Peyer's patch (tissue), 4 donors: ENCODE results near the gene RAD51B. TPM values are rescaled to one million over a fixed set of nuclear protein-coding genes. Genes with fewer than 3 reads are reported as not detected.

Experiments
- DNase-seq, 3 donors: peaks; one replicate each; pipeline ENCODE4 v3.0.0-alpha.2; 2017 to 2019
- H3K27ac ChIP-seq, 4 donors: fragments of 200-600 bp; sonication (generic); one replicate each; pipeline ENCODE4 v1.5.1; 2016 to 2019
- H3K27me3 ChIP-seq, 2 donors: fragments of 200-600 bp; sonication (generic); one replicate each; pipeline ENCODE4 v1.5.1; 2019
- H3K36me3 ChIP-seq, 3 donors: fragments of 200-600 bp; sonication (generic); one replicate each; pipeline ENCODE4 v1.5.1; 2016 to 2019
- H3K4me1 ChIP-seq, 4 donors: fragments of 200-600 bp; sonication (generic); one replicate each; pipeline ENCODE4 v1.5.1; 2016 to 2019
- H3K4me3 ChIP-seq, 4 donors: fragments of 200-600 bp; sonication (generic); 1 replicate in 3 of 4; 2 replicates in 1 of 4; pipeline ENCODE4 v1.5.1; 2016 to 2019; ENCODE audit warnings: mild to moderate bottlenecking in 1 of 4
- H3K9me3 ChIP-seq, 4 donors: fragments of 200-600 bp; sonication (generic); one replicate each; pipeline ENCODE4 v1.5.1; 2016 to 2019; ENCODE audit warnings: mild to moderate bottlenecking in 1 of 4
- POLR2A ChIP-seq, 2 donors: fragments of 450-650 bp; IDR thresholded peaks; one replicate each; pipeline ENCODE4 v1.5.1; 2017; ENCODE audit warnings: antibody characterized with exemption in 2 of 2, mild to moderate bottlenecking in 2 of 2, moderate library complexity in 2 of 2
- total RNA-seq, 4 donors: library from RNA; depleted of rRNA; stranded (reverse); fragments of >200 nt; gene quantifications; one replicate each; pipeline ENCODE4 v1.1.0, GENCODE V29; 2016
- TF ChIP-seq, protein P1 (sequence below), 6 experiments: fragments of 450-650 bp in 4 of 6; fragments of 200-600 bp in 2 of 6; sonication (generic) in 1 of 6; IDR thresholded peaks; one replicate each; pipeline ENCODE4 v1.5.1; 2017 to 2019; ENCODE audit warnings: antibody characterized with exemption in 6 of 6, mild to moderate bottlenecking in 3 of 6, moderate library complexity in 1 of 6

The RAD51B gene
- total RNA-seq, 4 donors from 2014 or later: 12.6 to 103 (median 33.1) TPM

GRCh38 chr14:68477110-68477455, 657.5 kb downstream of the RAD51B start:
- Histone ChIP-seq H3K27ac (peak overlapping the region; percentile 27 to 80 (median 71)), H3K9me3 (no peaks in the 10 kb centered on the region), H3K27me3 (no peaks in the 10 kb centered on the region), H3K4me1 (peaks cover 0 to 9% (median 2%) of the 10 kb centered on the region in 4 donors), H3K4me3 (no peak overlapping the region), H3K36me3 (no peaks in the 10 kb centered on the region)
- no peak for DNase-seq
- TF ChIP-seq POLR2A (IDR thresholded peaks at IDR 0.05): no peak
- TF ChIP-seq, protein P1, sequence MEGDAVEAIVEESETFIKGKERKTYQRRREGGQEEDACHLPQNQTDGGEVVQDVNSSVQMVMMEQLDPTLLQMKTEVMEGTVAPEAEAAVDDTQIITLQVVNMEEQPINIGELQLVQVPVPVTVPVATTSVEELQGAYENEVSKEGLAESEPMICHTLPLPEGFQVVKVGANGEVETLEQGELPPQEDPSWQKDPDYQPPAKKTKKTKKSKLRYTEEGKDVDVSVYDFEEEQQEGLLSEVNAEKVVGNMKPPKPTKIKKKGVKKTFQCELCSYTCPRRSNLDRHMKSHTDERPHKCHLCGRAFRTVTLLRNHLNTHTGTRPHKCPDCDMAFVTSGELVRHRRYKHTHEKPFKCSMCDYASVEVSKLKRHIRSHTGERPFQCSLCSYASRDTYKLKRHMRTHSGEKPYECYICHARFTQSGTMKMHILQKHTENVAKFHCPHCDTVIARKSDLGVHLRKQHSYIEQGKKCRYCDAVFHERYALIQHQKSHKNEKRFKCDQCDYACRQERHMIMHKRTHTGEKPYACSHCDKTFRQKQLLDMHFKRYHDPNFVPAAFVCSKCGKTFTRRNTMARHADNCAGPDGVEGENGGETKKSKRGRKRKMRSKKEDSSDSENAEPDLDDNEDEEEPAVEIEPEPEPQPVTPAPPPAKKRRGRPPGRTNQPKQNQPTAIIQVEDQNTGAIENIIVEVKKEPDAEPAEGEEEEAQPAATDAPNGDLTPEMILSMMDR (IDR thresholded peaks at IDR 0.05): no peak

DNA sequence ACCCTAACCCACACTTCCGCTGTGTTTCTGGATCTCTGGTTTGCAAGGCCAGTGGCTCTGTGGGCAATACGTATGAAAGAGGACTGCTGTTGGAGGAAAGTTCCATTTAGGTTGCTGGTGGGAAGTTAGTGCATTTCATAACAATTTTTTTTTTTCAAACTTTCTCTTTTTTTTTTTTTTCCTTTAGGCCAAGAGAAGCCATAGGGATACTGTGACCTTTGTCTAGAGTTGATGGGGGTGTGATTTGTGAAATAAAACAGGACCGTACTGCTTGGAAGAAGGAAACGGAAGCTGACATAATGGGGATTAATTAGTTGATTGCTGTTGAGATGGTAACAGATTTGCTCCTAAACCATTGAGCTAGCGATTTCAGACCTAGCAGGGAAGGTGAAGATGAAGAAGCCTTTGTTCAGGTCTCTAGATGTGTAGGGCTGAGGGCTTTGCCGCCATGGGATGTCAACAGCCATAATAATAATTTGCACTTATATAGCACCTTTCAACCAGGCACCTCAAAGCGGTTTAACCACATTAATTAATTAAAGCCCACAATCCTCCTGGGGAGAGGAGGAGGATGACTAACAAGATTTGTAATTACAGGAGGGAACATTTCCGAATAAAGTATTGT, 658.0 kb downstream of the RAD51B start:
- DNase-seq: no peak
- peak overlapping the region in 3 of 4 donors; percentile 68 to 80 (median 74) for H3K27ac ChIP-seq
- TF ChIP-seq, protein P1 (IDR thresholded peaks at IDR 0.05): no peak
- TF ChIP-seq POLR2A (IDR thresholded peaks at IDR 0.05): no peak
- H3K27me3 ChIP-seq: no peaks in the 10 kb centered on the region
- no peaks in the 10 kb centered on the region for H3K36me3 ChIP-seq
- peaks cover 0 to 9% (median 2%) of the 10 kb centered on the region in 4 donors for H3K4me1 ChIP-seq
- no peaks in the 10 kb centered on the region for H3K9me3 ChIP-seq
- no peak overlapping the region for H3K4me3 ChIP-seq

- Histone ChIP-seq H3K36me3 (no peaks in the 10 kb centered on the region), H3K27me3 (no peaks in the 10 kb centered on the region), H3K27ac (no peak overlapping the region), H3K4me3 (no peak overlapping the region), H3K4me1 (peaks cover 0 to 9% (median 0%) of the 10 kb centered on the region in 4 donors), H3K9me3 (no peaks in the 10 kb centered on the region)
- DNase-seq: no peak
- TF ChIP-seq, protein P1 (IDR thresholded peaks at IDR 0.05): no peak
- TF ChIP-seq POLR2A (IDR thresholded peaks at IDR 0.05): no peak
Measured at GRCh38 chr14:68479247-68479646, 659.7 kb downstream of the RAD51B start.

- no peak for TF ChIP-seq POLR2A (IDR thresholded peaks at IDR 0.05)
- TF ChIP-seq, protein P1 (IDR thresholded peaks at IDR 0.05): no peak
- no peaks in the 10 kb centered on the region for H3K4me1 ChIP-seq
- no peaks in the 10 kb centered on the region for H3K36me3 ChIP-seq
- H3K9me3 ChIP-seq: no peaks in the 10 kb centered on the region
- no peaks in the 10 kb centered on the region for H3K27me3 ChIP-seq
- H3K27ac ChIP-seq: no peak overlapping the region
- no peak overlapping the region for H3K4me3 ChIP-seq
- DNase-seq: no peak
Measured at GRCh38 chr14:68482018-68482417, 662.4 kb downstream of the RAD51B start.

DNA sequence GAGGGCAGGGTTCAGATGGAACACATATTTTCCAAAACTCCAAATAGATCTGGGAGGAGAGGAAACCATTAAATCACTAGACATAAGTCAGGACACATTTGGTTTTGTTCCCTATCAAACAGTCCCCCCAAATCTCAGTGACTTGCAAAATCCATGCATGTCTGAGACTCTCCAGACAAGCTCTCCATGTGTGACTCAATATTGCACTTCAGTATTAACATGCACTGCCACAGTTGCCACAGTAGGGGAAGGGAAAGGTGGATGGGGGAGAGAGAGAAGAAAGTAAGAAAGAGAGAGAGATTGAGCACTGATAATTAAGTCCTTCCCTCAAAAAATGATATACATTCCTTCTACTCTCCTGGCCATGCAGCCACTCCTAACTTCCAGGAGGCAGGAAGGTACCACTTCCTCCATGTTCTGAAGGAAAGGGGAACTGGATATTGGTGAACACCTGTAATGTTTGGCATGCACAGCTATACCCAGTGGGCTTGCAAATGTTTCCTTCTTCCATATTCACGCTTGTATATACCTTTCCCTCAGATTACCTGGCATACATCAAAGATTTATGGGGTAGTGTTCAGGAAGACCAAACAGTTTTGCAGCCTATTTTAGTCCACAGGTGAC, 663.3 kb downstream of the RAD51B start:
- DNase-seq: no peak
- TF ChIP-seq POLR2A (IDR thresholded peaks at IDR 0.05): no peak
- TF ChIP-seq, protein P1 (IDR thresholded peaks at IDR 0.05): no peak
- no peak overlapping the region for H3K4me3 ChIP-seq
- H3K4me1 ChIP-seq: no peaks in the 10 kb centered on the region
- H3K9me3 ChIP-seq: no peaks in the 10 kb centered on the region
- H3K27me3 ChIP-seq: no peaks in the 10 kb centered on the region
- peak overlapping the region in 3 of 4 donors; percentile 48 to 53 (median 53) for H3K27ac ChIP-seq
- H3K36me3 ChIP-seq: no peaks in the 10 kb centered on the region
